GM18526 (cell line): Measurements from ENCODE around the gene DPEP3.

ENCODE experiments used
- POLR2A ChIP-seq: IDR thresholded peaks from 3 replicates; pipeline ENCODE4 v1.6.1; 2011; ENCODE audit not compliant: insufficient read length; ENCODE audit errors: extremely low read depth

Gene DPEP3

DNA sequence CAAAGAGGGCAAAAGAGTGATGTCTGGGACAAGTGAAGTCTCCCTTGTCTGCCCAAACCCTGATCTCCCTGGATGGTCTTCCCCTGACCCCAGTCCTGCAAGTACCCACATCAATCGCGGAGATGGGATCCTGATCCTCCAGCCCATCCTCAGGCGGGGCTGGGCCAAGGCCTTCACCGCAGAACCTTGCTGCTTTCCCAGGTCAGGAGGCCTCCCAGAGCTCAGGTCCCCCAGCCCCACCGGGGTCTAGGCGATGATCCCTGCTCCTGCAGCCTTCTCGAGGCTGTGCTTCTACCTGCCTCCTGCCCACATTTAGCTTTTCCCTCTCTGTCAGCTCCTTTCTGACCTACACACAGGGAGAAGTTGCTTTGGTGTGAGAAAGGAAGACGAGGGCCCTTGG, 18.2 kb downstream of the DPEP3 start:
- no peak for TF ChIP-seq POLR2A

DNA sequence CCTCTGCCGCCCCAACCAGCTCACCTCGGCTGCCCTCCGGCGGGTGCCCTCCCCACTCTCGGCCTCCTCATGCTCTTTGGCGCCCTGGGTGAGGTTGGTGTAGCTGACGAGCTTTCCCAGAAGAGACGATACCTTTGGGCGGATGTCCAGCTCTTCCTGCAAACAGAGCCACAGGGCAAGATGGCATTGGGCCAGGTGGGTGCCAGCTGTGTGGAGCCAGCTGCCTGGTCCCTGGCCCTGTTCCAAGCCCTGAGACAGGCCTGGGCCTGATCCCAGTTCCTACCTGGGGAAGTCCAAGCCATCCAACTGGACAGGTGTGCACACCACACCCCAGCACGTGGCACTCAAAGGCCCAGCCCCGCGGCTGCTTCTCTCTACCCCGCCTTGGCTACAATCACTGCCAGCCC, 18.7 kb downstream of the DPEP3 start:
- no peak for TF ChIP-seq POLR2A

DNA sequence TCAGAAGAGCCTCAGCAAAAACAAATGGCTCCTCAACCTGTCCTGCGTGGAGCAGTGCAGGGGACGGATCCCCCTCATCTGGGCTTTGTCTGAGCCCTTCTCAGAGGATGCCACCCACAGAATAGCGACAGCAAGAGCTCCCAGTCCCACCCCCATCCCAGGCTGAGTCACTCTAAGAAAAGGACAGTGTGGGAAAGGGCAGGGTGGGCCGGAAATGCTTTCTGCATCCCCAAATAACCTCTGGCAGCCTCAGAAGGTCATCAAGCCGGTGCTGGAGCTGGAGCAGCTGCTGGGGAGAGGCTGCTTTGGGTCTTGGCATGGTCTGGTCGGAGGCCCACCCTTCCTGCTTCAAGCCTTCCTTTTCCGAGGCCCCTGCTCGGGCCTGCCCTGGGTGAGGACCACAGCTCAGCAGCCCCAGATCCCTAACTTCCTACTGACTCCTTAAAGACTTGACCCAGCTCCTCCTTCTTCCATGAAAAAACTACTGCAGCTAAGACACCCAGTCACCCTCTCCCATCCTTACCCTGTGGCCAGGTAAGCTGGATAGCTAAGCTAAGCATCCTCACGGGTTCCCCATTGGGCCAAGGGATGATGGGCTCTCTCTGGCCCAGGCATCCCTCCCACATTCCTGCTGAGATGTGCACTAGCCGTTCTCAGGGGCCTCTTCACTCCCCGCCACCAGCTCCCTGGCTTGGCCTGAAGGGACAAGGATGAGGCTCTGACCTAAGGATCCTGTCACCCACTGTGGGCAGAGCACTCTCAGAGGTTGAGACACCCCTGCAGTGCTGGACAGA, 20.6 kb downstream of the DPEP3 start:
- TF ChIP-seq POLR2A = no peak

DNA sequence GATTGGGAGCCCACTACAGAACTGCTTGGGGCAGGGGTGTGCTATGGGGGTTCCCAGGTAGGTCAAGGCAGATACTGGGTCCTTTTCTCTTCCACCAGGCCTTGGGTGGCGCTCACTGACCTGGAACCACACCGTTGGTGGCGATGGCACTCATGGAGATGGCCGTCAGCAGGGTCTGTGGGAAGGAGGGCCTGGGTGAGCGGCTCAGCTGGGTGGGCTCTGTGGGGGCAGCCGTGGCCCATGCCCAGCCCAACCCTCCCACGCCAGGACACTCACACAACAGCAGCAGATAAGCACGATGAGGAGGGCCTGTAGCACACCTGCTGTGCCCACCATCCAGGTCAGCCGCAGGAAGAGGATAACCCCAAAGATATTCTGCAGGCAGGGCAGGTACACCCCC, 22.7 kb downstream of the DPEP3 start:
- no peak for TF ChIP-seq POLR2A

DNA sequence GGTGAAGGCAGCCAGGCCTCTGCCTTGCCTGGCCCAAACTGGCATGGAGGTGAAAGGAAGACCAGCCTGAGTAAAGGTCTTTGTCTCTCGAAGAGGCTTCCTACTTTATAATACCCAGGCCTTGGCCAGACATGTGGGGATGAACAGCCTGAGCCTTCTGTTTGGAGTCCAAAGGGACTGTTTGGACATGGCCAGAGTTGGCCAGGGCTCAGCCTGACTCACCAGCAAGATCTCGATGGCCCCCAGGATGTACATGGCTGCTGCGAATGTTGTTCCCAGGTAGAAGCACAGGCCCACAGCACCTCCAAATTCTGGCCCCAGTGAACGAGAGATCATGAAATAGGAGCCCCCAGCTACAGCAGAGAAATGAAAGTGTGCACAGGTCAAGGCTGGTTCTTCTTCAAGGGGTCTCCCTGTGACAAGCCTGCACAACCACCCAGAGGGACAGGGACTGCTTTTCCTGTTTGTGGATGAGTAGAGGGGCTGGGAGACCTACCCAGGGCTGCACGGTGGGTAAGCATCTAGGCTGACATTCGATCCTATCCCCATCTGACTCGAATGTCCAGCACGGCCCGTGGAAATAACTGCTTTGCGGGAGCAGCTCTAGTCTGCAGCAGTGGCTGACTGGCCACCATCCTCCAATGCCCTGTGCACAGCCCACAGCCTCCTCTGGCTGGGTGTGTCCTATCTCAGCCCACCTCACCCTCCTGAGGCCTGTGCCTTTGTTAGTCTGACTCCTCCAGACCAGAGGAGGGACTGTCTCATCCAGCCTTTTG, 25.7 kb downstream of the DPEP3 start:
- no peak for TF ChIP-seq POLR2A

DNA sequence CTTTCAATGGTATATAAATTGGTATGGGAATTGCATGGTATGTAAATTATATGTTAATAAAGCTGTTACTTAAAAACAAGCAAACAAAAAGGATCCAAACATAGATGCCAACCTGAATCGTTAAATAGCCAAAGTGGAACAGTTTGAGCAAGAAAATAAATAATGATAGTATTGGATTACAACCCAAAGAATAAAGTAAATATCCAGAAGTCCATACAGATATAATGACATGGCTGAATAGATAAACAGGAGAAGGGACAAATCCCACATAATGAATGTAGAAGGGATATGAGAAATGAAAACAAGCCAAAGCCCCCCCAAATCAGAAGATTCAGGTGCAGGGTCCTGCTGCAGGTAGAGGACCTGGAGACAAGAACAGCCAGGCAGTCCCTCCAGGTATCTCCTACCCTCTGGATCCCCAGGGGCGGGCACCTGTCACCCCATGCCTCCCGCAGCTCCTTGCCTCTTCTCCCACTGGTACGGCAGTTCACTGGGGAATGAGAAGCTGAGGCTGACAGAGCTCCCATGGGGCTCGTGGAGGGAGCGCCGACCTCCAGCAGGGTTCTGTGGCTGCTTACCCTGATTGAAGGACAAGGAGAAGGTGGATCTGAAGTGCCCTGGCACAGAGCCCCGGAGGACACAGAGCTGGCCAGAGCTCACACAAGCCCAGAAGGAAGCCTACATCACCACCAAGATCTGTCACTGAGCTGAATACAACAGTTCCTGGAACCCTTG, 26.5 kb downstream of the DPEP3 start:
- TF ChIP-seq POLR2A = no peak

DNA sequence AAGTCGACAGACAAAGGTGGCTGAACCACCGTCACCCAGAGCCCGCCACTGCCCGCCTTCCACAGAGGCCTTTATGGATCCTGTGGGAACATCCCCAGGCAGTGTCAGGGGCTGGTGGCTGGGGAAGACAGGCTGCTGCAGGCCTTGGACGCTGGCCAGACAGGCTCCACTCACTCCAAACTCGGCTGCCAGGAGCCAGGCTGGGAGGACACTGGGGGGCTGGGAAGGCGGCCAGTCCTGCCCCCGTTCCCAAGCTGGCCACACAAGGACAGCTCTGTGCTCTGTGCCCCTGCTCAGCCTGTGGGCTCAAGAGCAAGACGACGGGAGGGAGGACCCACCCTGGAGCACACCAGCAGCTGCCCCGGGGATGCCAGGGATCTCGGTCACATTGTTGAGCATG, 28.8 kb downstream of the DPEP3 start:
- TF ChIP-seq POLR2A = no peak

DNA sequence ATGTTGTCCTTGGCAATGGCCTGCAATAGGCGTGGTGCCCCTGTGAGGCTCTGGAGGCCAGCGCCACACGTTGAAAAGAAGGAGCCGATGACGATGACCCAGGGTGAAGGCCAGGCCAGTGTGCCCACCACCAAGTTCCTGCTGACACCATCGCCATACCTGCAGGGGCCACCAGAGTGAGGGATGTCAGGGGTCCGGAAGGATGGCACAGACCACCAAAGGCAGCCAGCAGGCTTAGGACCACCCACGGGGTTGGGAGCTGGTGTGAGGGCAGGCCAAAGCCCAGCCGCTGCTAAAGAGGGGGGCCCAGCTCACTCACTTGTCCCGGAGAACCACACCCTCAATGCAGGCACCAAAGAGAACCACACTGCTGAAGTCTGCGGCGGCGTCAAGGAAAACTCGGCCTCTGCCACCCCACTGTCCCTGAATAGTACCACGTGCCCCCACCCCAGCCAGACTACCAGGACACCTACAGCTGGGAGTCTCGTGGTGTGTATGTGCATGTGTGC, 29.9 kb downstream of the DPEP3 start:
- no peak for TF ChIP-seq POLR2A

DNA sequence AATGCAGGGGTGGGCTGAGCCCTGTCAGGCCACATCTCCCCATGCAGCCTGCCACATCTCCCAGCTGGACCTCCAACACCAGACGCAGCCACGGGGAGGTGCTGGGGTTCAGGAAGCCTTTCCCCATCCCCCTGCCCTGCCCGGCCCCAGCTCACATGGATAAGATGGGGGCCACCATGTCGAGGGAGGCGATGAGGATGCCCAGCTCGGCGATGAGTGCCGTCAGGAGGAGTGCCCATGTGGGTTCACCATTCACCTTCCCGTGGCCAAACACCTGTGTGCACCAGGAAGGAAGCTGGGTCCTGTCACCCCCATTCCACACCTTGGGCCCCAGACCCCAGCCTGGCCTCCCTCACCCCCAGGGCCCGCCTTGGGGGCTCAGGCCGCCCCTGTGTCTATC, 30.7 kb downstream of the DPEP3 start:
- no peak for TF ChIP-seq POLR2A

DNA sequence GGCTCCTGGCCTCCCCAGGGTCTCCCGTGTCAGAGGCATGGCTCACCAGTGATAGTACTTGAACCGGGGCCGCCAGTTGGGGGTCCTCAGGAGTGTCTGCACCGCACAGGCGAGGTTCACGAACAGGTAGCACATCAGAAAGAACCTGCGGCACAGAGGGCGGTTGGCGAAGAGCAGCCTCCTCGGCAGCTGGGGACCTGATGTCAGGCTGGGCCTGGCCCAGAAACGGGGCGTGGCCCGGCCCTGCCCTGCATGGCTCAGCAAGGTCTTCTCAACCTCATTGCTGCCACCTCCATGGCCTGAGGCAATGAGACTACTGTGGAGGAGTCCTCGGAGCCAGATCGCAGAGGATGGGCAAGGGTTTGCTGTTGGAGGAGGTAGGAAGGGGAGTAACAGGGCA, 32.3 kb downstream of the DPEP3 start:
- no peak for TF ChIP-seq POLR2A

DNA sequence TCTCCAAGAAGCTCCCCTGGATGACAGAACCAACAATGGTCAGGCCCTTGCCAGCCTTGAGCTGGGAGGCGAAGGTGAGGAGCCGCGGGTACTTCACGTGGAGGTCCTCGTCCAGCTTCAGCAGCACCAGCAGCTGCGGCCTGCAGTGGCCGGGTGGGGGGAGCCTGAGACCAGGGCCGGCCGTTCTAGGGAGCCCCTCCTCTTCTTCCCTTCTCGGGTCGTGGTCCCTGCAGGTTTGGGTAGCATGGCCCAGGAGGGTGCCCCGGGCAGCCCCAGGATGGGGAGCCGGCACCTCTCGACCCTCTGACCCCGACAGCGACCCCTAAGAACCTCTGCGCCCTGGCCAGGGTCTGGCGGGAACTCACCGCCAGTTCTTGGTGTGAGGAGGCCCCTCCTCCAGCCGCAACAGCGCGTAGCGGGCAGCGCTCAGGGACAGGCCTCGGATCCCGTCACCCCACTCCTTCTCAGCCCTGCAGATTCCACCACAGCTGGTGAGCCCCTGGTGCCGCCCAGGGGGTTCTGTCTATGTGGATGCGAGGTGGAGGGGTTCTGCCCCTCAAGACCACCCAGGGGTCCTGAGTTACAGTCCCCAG, 33.2 kb downstream of the DPEP3 start:
- TF ChIP-seq POLR2A = no peak

DNA sequence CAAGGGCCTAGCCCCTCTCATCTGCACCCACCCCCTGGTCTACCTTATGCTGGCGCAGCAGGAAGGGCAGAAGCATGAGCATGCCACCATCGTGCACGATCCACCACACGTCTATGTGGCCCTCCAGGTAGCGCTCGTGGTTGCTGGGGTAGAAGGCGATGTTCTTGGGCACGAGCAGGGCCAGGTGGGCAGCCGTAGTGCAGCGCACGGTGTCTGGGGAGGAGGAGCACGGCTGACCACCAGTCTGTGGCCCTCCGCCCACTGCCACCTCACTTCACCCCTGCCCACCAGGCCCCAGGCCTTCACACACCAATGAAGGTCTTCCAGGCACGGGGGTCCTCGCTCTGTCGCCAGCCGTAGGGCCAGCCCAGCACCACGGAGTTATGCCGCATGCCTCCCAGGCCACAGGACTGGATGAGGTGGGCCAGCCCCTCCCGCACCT, 34.1 kb downstream of the DPEP3 start:
- TF ChIP-seq POLR2A = no peak

DNA sequence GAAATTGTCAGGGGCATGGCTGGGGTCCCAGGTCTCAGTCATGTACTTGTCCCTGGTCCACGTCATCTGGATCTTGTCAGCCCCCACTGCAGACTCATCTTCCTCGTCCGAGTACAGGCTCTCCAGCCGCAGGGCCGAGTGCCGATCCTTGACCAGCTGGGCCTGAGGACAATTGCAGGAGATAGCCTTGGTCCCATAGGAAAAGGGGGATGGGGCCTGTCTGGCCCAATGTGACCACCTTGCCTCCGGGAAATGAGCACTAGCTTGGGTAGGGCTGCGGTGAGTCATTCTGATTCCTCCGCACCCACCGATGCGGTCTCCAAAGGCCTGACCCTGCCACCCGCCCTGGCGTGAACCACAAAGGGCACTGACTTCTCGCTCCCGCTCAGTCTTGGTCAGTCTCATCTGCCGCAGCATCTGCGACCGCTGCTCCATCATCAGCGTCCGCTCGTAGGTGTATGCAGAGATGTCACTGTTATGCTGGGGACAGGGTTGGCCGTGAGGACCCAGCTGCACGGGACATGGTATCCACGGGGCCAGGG, 34.8 kb downstream of the DPEP3 start:
- TF ChIP-seq POLR2A = no peak

DNA sequence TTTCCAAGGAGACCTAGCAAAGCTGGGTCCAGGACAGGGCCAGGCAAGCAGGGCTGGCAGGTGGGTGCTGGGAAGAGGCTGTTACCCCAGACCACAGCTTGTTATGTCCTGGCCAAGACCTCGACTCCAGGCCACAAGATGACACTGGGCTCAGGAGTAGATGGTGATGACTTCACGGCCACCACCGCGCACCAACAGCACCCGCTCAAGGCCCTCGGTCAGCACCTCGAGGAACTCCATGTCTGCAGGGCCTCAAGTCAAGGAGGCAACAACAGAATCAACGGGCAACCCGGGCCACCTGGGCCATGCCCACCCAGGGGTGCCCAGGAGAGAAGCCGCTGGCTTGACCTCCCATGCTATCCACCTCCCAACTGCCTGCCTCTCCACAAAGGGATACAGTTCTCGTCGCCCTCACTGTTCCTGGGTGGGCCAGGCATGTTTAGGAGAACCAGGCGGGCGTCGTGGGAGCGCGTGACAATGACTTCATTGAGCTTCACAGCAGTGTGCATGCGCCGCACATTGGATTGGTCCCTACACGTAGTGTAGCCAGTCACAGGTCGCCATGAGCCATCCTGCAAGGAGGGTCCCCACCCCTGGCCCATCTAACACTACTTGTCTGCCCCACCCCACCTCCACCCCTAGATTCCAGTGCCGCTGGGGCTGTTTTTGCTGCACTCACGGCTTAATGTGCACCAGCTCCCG, 35.5 kb downstream of the DPEP3 start:
- peak; percentile 23 for TF ChIP-seq POLR2A

DNA sequence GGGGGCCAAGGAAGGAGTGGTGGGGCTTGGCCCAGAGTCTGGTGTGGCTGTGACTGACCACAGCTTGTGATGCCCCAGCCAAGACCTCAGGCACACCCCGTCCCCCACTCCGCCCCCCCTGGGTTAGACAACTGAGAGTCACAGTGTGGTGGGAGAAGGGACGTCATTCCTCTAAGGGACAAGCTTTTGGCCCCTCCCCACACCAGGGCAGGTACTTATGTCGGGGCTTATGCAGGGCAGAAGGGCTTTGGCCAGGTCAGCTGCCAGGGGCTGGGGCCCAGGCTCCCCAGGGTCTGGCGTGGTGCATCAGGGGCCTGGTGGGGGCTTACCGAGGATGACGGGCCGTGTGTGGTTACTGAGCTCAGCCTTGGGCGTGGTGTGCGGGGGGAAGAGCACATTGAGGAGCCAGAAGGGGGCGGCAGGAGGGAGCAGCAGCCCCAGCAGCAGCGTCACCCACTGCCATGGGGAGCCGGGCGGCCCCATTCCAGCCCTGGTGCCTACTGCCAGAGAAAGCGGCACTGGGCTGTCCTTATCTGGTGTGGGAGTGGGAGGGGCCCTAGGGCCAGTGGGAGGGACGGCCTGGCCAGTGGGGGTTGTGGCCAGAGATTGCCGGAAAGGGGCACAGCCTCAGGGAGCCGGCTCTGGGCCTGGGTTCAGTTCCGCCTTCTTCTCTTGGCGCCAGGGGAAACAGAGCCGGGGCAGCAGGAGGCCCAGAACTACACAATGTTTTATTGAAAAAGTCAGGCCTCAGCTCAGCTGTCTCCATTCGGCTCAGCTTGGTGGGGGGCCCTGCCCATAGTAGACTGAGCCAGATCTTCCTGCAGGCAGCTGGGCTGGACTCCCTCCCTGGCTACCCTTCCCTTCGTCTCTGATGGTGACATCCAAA, 36.4 kb downstream of the DPEP3 start, which contains the start of gene LCAT:
TSS of gene LCAT (minus strand) at position 502 of the 886 bp plus-strand sequence. CDS start at position 483, 19 bp downstream.
- TF ChIP-seq POLR2A = no peak
